ENCODE measurements around the gene CHN2.

Gene CHN2

DNA sequence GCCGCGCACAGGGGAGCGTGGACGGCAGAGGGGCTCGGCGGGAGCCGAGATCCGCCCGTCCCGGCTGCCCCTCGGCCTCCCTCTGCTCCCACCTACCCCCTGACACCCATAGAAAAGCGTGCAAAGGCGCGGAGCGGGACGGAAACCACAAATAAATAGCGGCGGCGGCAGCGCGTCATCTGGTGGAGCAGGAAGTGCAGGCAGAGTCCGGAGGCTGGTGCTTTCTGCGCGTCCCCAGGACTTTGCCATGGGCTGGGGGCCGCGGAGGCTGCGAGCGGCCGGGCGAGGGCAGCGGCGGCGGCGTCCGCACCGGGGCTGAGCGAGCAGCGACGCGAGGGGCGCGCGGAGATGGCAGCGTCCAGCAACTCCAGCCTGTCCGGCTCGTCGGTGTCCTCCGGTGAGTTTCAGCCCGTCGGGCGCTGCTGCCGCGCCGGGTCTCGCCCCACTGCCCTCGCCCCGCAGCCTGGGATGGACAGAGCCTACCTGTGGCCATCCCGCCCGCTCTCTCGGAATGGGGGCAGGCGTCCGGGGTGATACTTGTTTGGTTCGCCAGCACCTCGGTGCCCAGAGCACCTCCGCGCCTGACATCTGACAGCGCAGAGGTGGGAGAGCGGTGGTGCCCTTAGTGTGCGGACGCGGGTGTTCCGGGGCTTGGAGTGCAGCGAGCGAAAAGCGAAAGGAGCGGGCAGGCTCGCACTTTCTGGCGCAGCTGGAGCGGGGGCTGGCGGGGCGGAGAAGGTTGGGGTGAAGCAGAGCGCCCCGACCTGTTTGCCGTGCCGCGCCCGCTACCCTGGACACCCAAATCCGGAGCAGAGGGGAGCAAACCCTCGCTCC is at the start of gene CHN2:
Gene CHN2 (plus strand): TSS at position 182 of the 834 bp plus-strand sequence.
- FAIRE-seq (no peak), DNase-seq (ENCODE audit: low spot score) (no peak)

DNA sequence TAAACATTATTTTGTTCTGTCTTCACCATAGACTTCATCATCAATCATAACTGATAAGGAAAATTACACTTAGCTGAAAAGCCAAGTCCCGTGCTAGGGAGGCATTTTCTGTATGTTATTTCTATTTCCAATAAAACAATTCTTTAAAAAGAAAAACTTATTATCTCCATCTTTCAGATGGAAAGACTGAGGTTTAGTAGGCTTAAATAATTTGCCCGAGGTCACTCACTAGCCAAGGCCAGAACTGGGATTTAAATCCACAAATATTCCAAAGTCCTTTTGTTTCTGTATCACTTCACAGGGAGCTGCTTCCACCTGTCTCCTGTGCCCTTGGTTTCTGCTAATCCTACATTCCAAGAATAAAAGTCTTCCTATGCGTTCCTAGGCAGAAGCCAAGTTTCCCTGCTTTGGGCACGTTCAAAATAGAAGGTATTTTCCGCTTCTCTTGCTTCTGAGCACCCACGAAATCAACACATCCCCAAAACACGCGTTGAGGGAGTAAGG is 49.0 kb upstream of the CHN2 start:
- DNase-seq (ENCODE audit: low spot score) (no peak), FAIRE-seq (no peak)

- no peak for DNase-seq (ENCODE audit: low spot score)
- no peak for FAIRE-seq
These were observed 48.4 kb upstream of the CHN2 start, which contains the start of gene CPVL for GRCh38 chr7:29146057-29146706. CPVL (minus strand) TSS chr7:29146537; CDS start chr7:29121061, 25,476 bp downstream.

- FAIRE-seq (peak; percentile 91), DNase-seq (ENCODE audit: low spot score) (peak; percentile 47)
These were observed 47.5 kb upstream of the CHN2 start for GRCh38 chr7:29146888-29147609.

DNA sequence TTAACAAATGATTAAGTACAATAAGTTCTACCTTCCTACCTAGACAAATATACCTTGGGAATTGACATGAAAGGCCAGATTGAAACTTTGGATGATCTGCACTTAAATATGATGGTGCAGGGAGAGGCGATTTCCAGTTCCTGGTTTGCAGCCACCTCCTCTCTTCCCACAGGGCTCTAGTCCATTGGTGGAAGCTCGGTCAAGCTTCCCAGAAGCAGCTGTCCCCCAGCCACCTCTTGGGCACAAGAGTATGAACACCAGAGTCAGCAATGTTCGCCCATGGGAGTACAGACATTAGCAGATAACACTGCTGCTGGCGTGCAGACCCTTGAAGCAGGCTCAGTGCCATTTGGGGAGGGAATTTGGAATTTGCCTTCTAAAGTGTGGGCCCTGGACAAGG is 46.8 kb upstream of the CHN2 start:
- FAIRE-seq (no peak), DNase-seq (ENCODE audit: low spot score) (no peak)

- DNase-seq (ENCODE audit: low spot score) (no peak), FAIRE-seq (no peak)
These were observed 45.5 kb upstream of the CHN2 start for GRCh38 chr7:29149036-29149435.

- FAIRE-seq, result no peak
- no peak for DNase-seq (ENCODE audit: low spot score)
These were observed 43.7 kb upstream of the CHN2 start for GRCh38 chr7:29150856-29151255.

DNA sequence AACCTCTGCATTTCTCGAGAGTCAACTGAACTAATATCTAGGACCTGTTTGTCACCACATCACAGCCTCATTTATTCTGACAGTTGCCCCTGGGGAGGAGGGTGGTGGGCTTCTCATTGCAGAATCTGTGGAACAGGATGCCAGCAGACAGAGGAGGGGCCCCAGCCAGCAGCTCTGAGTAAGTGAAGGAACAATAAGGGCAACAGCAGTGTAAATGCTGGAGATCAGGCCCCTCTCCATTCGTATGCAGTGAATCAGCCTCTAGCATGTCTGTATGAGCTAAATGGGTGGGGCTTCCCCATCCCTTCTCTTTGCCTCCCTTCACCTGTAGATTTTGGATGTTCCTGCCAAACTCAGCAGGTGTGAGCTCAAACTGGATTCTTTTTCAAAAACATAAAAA is 40.5 kb upstream of the CHN2 start:
- no peak for FAIRE-seq

DNA sequence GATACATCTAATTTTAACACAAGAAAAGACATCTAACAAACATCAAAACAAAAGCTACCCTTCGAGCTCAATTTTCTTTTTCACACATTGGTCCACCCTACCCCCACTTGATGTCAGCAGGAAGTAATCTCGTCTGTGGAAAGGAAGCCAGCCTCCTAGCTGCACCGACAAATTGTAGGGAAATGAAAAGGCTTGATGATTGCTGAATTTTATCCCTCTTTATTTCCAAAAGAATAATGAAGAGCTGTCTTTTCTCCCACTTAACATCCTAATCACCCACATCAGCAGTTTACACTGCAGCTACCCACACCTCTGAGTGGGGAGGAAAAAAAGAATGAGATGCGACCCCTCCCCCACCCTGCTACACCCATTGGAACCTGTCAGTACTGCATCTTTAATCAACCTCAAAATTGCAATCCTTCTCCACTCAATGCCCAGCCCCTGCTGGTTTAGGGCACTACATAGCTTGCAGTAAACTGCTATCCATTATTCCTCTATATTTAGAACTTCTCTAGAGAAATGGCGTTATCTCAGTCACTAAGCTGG is 37.6 kb upstream of the CHN2 start:
- FAIRE-seq (no peak), DNase-seq (ENCODE audit: low spot score) (no peak)

More for the DNA sequence above, 40.5 kb upstream of the CHN2 start:
- DNase-seq (ENCODE audit: low spot score), result no peak

DNA sequence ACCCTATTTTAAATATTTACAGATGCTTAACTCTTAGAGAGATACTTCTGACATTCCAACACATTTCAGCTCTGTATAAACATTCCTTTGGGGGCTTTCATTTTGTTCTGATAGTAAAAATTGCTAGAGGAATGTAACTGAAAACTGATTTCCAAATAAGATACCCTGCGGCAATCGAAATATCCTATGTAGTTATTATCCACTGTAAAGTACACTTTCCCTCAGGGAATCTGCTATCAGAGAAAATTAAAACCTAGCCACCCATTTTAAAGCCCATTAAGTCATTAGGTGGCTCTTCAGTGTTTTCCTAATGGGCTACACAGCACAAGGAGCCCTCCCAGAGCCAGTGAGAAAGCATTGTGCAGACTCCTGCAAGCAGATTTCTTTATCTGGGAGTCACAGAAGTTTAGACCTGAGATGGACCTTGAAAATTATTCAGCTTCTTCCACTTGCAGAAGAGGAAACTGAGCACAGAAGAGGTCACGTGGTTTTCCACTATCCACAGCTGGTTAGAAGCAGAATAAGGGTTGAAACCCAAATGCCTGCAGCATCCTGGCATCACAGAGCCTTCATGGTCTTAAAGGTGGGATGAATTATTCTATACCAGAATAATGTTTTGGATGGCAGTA is 35.7 kb upstream of the CHN2 start:
- DNase-seq (ENCODE audit: low spot score) (no peak), FAIRE-seq (no peak)

- FAIRE-seq (peak; percentile 72), DNase-seq (ENCODE audit: low spot score) (no peak)
These were observed 34.5 kb upstream of the CHN2 start for GRCh38 chr7:29160080-29160479.

- DNase-seq (ENCODE audit: low spot score) (no peak), FAIRE-seq (no peak)
These were observed 33.3 kb upstream of the CHN2 start for GRCh38 chr7:29161231-29161630.

- DNase-seq (ENCODE audit: low spot score), result no peak
- no peak for FAIRE-seq
These were observed 32.0 kb upstream of the CHN2 start for GRCh38 chr7:29162577-29162976.

GRCh38 chr7:29163854-29164253 is 30.7 kb upstream of the CHN2 start:
- FAIRE-seq (no peak), DNase-seq (ENCODE audit: low spot score) (no peak)

GRCh38 chr7:29167721-29168120 is 26.9 kb upstream of the CHN2 start:
- FAIRE-seq (peak; percentile 17), DNase-seq (ENCODE audit: low spot score) (no peak)

GRCh38 chr7:29170781-29171180 is 23.8 kb upstream of the CHN2 start:
- no peak for FAIRE-seq
- DNase-seq (ENCODE audit: low spot score), result no peak

DNA sequence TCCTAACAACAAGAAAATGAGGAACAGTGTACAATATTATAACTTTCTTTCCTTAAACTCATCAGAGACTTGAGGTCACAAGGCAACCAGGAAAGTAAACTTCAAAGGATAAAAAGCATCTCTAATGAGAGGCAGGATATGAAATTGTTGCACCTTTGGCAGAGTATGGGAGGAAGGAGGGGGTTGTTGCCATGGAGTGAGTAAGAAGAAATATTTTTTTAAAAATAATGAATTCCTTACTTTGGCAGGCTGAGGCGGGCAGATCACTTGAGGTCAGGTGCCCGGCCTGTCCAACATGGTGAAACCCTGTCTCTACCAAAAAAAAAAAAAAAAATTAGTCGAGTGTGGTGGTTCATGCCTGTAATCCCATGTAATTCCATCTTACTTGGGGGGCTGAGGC is 21.1 kb upstream of the CHN2 start:
- FAIRE-seq (no peak), DNase-seq (ENCODE audit: low spot score) (no peak)

- FAIRE-seq (peak; percentile 63), DNase-seq (ENCODE audit: low spot score) (peak; percentile 76)
These were observed 16.5 kb upstream of the CHN2 start for GRCh38 chr7:29177963-29178600.

DNA sequence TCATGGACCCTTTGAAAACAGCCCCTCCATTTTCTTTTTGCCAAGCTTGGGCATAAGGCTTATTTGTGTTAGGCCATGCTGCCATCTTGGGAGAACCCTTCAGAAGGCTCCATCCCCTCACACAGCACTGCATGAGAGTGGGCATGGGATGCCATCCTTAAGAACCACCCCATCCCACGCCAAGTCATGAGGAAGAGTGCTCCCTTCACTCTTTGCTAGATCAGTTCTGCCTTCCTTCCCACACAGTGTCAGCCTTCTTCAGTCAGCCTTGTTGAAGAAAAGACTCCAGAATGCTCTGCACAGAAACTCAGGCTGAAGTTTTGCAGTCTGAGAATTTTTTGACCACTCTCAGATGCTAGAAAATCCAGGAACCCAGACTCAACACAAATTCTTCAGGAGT is 15.5 kb upstream of the CHN2 start:
- FAIRE-seq (no peak), DNase-seq (ENCODE audit: low spot score) (no peak)

- DNase-seq (ENCODE audit: low spot score) (no peak), FAIRE-seq (no peak)
These were observed 10.0 kb upstream of the CHN2 start for GRCh38 chr7:29184599-29184998.

DNA sequence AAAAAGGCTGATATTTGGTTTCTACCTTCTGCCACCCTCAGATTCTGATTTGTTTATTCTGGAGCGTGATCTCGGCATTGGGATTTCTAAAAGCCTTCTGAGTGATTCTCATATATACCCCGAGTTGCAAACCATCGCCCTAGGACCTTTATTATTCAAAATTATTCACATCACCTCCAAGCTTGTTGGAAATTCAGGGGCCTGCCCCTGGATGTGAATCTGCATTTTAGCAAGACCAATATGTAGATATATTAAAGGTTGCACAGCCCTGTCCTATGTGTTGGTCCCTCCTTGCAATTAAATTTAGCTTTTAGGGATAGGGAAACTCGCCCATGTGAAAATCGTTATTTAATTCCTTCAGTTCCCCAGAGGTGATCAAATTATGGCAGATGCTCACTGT is 9.0 kb upstream of the CHN2 start:
- FAIRE-seq (no peak), DNase-seq (ENCODE audit: low spot score) (no peak)
